ENCODE results near the gene ZNF83. TPM values are rescaled to one million over a fixed set of nuclear protein-coding genes. Genes with fewer than 3 reads are reported as not detected.
"Not testable (repeated sequence)": the region's sequence is repeated elsewhere in the genome, so short reads cannot be mapped to it uniquely, and the experiment has no call there.

ZNF83 gene
- total RNA-seq, 1 experiment from 2014 or later: 37.7 TPM

DNA sequence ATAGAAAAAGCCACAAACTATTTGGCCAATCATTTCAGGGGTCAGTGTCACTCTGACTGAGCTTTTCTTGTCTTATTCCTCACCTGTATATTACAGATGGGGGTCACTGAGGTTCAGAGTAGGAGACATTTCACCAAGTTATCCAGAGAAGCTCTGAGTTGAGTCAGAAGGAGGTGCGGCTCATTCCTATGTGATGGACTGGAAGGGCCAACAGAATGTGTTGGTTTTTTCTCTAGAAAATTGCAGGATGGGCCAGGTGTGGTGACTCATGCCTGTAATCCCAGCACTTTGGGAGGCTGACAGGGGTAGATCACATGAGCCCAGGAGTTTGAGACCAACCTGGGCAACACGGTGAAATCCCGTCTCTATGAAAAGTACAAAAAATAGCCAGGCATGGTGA lies 24.5 kb upstream of the ZNF83 start:
- H3K27me3 ChIP-seq (replicated peaks): no peaks in the 10 kb centered on the region
- peaks cover 43% of the 10 kb centered on the region for H3K36me3 ChIP-seq
- H3K4me1 ChIP-seq (replicated peaks): peaks cover 11% of the 10 kb centered on the region
- H3K4me3 ChIP-seq: no peak overlapping the region
- H3K9me3 ChIP-seq (replicated peaks): 0 out of 2 replicates have a peak, but pooled peaks cover 3% of the 10 kb centered on the region
- no peak overlapping the region for H3K27ac ChIP-seq
- DNase-seq (ENCODE audit: low read depth in 1 of 2, low spot score in 2 of 2): no peak

DNA sequence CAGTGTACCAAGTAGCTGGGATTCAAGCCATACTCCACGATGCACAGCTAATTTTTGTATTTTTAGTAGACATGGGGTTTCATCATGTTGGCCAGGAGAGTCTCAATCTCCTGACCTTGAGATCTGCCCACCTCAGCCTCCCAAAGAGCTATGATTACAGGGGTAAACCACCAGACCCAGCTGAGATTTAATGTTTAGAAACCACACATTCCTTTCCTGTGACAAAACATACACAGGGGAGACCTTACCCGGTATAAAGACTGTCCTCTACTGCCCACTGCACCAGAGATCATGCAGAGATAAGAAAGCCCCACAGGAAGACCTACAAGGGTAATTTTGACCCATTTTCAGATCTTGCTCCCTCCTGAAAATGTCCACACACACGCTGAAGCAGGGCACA lies 22.8 kb upstream of the ZNF83 start:
- H3K4me1 ChIP-seq (replicated peaks): peaks cover 11% of the 10 kb centered on the region
- peak in 1 of 2 experiments; percentile 41 for DNase-seq (ENCODE audit: low read depth in 1 of 2, low spot score in 2 of 2)
- H3K4me3 ChIP-seq: no peak overlapping the region
- H3K27ac ChIP-seq: no peak overlapping the region
- 0 out of 2 replicates have a peak, but pooled peaks cover 3% of the 10 kb centered on the region for H3K9me3 ChIP-seq (replicated peaks)
- peaks cover 52% of the 10 kb centered on the region for H3K36me3 ChIP-seq
- H3K27me3 ChIP-seq (replicated peaks): no peaks in the 10 kb centered on the region

DNA sequence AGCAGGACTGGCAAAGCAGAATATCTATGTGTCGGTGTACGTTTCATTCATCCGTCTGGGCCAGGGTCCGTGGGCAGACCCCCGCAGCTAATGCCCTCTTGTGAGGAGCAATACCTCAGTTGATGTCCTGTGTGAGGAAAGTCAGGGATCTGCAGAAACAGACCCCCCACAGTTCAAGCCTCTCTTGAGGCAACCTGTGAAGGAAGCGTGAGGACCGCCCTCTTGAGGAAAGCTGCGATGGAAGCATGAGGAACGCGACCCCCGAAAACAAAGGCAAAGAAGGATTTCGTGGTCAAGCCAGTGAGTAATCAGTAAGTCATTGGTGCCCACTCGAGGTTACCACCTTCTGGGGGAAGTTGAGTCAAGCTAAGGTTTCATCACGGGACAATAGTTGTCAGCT lies 20.9 kb upstream of the ZNF83 start:
- no peak overlapping the region for H3K27ac ChIP-seq
- H3K4me3 ChIP-seq: no peak overlapping the region
- H3K27me3 ChIP-seq (replicated peaks): no peaks in the 10 kb centered on the region
- H3K4me1 ChIP-seq (replicated peaks): peaks cover 11% of the 10 kb centered on the region
- no peak for DNase-seq (ENCODE audit: low read depth in 1 of 2, low spot score in 2 of 2)
- H3K9me3 ChIP-seq (replicated peaks): 0 out of 2 replicates have a peak, but pooled peaks cover 3% of the 10 kb centered on the region
- H3K36me3 ChIP-seq: peaks cover 64% of the 10 kb centered on the region

DNA sequence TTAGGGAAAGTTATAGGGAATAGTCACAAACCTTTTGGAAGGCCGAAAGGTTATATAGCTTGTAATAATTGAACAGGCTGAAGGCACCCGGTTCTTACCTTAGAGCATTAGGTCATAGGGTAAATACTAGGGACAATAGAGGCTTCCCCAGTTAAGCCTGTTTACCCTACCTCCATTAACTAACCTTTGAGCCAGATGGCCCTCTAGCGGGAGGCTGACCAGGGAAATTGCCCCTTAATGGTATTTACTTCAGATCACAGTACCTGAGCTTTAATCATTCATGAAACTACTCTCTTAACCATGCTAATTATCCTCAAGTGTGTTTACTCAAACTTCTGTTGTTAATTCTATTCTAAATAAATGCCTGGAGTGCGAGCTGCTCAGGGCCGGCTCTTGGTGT lies 20.4 kb upstream of the ZNF83 start:
- H3K9me3 ChIP-seq (replicated peaks): 0 out of 2 replicates have a peak, but pooled peaks cover 3% of the 10 kb centered on the region
- no peak overlapping the region for H3K4me3 ChIP-seq
- no peak overlapping the region for H3K27ac ChIP-seq

DNA sequence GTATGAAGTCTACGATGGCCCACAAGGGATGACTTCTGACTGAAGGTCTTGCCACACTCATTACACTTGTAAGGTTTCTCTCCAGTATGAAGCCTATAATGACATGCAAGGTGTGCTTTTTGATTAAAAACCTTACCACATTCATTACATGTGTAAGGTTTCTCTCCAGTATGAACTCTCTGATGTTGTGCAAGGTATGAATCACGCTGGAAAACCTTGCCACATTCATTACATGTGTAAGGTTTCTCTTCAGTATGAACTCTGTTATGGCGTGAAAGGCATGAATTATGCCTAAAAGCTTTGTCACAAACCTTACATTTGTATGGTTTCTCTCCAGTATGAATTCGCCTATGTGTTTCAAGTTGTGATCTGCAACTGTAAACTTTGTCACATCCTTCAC lies 15.0 kb upstream of the ZNF83 start:
- peaks cover 78% of the 10 kb centered on the region for H3K36me3 ChIP-seq
- peaks cover 10% of the 10 kb centered on the region for H3K4me1 ChIP-seq (replicated peaks)
- H3K27me3 ChIP-seq (replicated peaks): no peaks in the 10 kb centered on the region
- no peak for DNase-seq (ENCODE audit: low read depth in 1 of 2, low spot score in 2 of 2)
- H3K4me3 ChIP-seq: no peak overlapping the region
- no peak overlapping the region for H3K27ac ChIP-seq
- H3K9me3 ChIP-seq (replicated peaks): no peaks in the 10 kb centered on the region; the same call in 1 of the 2 replicates

More for the DNA sequence above, 20.4 kb upstream of the ZNF83 start:
- peaks cover 11% of the 10 kb centered on the region for H3K4me1 ChIP-seq (replicated peaks)
- H3K36me3 ChIP-seq: peaks cover 68% of the 10 kb centered on the region
- no peaks in the 10 kb centered on the region for H3K27me3 ChIP-seq (replicated peaks)
- DNase-seq (ENCODE audit: low read depth in 1 of 2, low spot score in 2 of 2): no peak

DNA sequence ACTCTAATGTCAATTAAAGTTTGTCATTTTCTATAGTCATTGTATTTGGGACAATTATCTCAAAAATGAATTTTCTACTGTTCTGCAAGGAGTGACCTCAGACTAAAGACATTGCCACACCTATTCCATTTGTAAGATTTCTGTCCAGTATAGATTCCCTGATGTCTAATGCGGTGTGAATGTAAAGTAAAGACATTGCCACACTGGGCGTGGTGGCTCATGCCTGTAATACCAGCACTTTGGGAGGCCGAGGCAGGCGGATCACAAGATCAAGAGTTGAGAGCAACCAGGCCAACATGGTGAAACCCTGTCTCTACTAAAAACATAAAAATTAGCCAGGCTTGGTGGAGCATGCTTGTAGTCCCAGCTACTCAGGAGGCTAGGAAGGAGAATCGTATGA lies 13.8 kb upstream of the ZNF83 start:
- Histone ChIP-seq H3K27ac (no peak overlapping the region), H3K4me3 (no peak overlapping the region), H3K9me3 (replicated peaks) (no peaks in the 10 kb centered on the region; the same call in 1 of the 2 replicates), H3K27me3 (replicated peaks) (no peaks in the 10 kb centered on the region), H3K4me1 (replicated peaks) (peaks cover 14% of the 10 kb centered on the region), H3K36me3 (peaks cover 80% of the 10 kb centered on the region)
- DNase-seq (ENCODE audit: low read depth in 1 of 2, low spot score in 2 of 2): no peak

DNA sequence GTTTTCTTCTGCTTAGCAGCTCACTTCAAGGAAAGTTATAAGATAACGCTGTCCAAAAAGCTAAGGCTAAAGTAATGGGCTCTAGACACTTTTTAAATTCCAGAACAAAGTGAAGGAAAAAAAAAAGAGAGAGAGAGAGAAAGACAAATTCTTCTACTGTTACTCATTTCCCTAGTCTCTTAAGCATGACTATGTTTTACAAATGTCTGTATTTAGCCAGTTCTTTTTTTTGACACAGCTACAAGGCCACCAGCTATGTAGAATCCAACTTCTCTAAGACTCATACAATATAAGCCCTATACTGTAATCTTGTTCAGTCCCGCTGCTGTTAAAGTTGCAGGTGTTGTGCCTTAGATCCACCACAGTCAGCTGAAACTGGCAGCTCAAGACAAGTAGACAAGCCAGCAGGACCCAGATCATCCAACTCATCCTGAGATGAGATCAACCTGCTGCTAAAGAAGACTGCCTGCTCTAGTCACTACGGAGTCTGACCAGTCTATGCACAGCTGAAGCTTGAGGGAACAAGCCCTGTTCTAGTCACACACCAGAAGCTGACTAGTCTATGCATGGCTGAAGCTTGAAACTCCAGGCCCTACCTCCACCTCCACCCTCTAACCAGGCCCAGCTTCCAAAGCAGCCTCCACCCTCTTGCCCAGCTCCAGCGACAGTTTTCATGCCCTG lies 10.3 kb upstream of the ZNF83 start:
- Histone ChIP-seq H3K4me1 (replicated peaks) (peaks cover 14% of the 10 kb centered on the region), H3K36me3 (peaks cover 60% of the 10 kb centered on the region), H3K9me3 (replicated peaks) (no peaks in the 10 kb centered on the region; the same call in none of the 2 replicates), H3K27ac (peak overlapping the region; percentile 53), H3K27me3 (replicated peaks) (no peaks in the 10 kb centered on the region), H3K4me3 (no peak overlapping the region)
- peak in 1 of 2 experiments; percentile 54 for DNase-seq (ENCODE audit: low read depth in 1 of 2, low spot score in 2 of 2)

DNA sequence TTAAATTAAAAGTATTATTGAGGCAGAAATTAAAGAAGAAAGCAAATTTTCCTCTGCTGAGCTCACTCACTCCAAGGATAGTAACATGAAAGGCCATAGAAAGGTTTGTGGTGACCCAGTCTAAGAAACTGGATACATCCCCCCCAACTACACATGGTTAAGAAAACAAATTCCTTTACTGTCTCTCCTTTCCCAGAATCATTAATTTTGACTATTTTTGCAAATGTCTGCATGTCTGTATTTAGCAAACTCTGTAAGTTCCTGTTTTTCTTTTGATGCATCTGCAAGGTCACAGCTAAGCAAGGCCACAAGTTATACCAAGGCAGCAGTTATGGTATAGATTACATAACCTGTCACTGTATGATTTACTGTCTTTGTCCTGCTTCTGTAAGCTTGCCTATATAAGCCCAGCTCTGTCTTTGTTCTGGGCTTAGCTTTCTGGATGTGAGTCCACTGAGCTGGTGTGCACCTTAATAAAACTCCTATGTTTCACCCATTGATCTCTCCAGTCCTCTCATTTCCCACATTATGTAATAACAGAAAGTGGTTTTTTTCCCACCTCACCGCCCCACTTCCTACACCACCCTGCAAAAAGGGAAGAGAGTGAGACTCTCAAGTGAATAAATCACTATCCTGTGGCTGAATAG lies 8.5 kb upstream of the ZNF83 start:
- H3K4me3 ChIP-seq: no peak overlapping the region
- no peaks in the 10 kb centered on the region; the same call in none of the 2 replicates for H3K9me3 ChIP-seq (replicated peaks)
- no peak for DNase-seq (ENCODE audit: low read depth in 1 of 2, low spot score in 2 of 2)
- no peaks in the 10 kb centered on the region for H3K27me3 ChIP-seq (replicated peaks)
- H3K27ac ChIP-seq: no peak overlapping the region
- peaks cover 14% of the 10 kb centered on the region for H3K4me1 ChIP-seq (replicated peaks)
- H3K36me3 ChIP-seq: peaks cover 42% of the 10 kb centered on the region

DNA sequence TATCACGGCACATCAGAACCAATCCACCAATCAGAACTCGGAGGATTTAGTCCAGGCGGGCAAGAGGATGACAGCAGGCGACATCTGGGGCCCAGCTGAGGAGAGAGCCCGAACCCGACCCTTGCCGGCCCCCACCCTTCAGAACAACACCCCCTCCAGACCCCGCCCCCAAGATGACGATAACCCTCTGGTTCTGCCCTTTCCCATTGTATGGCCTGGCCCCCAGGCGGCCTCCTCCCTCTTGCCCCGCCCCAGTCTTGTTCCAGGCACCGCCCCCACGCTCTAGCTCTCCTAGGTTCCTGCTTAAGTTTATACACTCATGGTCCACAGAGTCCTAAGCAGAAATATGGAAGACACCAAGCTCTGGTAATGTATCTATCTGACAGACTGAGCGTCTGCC lies 2.8 kb upstream of the ZNF83 start:
- Histone ChIP-seq H3K27ac (no peak overlapping the region), H3K4me1 (replicated peaks) (peaks cover 7% of the 10 kb centered on the region)
- no peak for DNase-seq (ENCODE audit: low read depth in 1 of 2, low spot score in 2 of 2)

DNA sequence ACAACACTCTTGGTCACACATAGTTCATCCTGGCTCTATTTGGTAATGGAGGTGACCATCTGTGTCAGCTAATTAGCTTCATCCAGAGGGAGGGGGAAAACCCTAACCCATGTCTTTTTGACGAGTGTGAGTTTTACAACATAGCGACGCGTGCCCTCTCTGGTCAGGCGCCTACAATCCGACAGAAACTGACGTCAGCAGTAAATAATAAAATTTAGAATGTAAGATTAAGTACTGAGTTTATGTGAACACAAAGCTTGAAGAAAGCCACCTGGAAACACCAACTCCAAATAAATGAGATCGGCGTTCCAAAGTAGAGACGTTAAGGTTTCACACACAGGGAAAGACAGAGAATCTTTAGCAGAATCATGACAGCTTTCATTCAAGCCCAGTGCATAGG lies 1.8 kb upstream of the ZNF83 start:
- Histone ChIP-seq H3K4me1 (replicated peaks) (peaks cover 7% of the 10 kb centered on the region), H3K4me3 (no peak overlapping the region), H3K9me3 (replicated peaks) (no peaks in the 10 kb centered on the region), H3K27me3 (replicated peaks) (no peaks in the 10 kb centered on the region), H3K36me3 (0 out of 2 replicates have a peak, but pooled peaks cover under 1% of the 10 kb centered on the region), H3K27ac (no peak overlapping the region)
- DNase-seq (ENCODE audit: low read depth in 1 of 2, low spot score in 2 of 2): no peak

More for the DNA sequence above, 2.8 kb upstream of the ZNF83 start:
- Histone ChIP-seq H3K4me3 (no peak overlapping the region), H3K27me3 (replicated peaks) (no peaks in the 10 kb centered on the region), H3K9me3 (replicated peaks) (no peaks in the 10 kb centered on the region), H3K36me3 (peaks cover 3% of the 10 kb centered on the region; the same call in 1 of the 2 replicates)

DNA sequence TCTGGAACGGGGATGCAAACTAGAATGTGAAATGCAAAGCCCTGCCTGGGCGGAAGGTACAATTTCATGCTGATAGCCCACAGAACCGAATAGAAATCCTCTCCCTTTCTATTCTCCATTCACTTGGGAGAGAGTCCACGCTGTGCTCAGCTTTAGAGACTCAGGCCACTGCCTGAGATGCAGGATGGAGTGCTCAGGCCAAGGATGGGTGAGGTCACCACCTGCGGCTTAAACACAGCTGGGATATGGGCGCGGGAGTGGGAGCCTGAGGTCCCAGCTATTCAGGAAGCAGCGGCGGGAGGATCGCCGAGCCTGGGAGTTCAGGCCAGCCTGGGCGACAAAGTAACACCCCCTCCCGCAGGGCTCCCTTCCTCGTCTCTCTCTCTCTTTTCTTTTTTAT lies 446 bp upstream of the ZNF83 start:
- H3K4me3 ChIP-seq: peak overlapping the region; percentile 56
- H3K27ac ChIP-seq: no peak overlapping the region
- no peaks in the 10 kb centered on the region for H3K9me3 ChIP-seq (replicated peaks)
- peak in 1 of 2 experiments; percentile 69 for DNase-seq (ENCODE audit: low read depth in 1 of 2, low spot score in 2 of 2)
- H3K4me1 ChIP-seq (replicated peaks): peaks cover 7% of the 10 kb centered on the region
- no peaks in the 10 kb centered on the region for H3K27me3 ChIP-seq (replicated peaks)
- H3K36me3 ChIP-seq: peaks cover 10% of the 10 kb centered on the region

DNA sequence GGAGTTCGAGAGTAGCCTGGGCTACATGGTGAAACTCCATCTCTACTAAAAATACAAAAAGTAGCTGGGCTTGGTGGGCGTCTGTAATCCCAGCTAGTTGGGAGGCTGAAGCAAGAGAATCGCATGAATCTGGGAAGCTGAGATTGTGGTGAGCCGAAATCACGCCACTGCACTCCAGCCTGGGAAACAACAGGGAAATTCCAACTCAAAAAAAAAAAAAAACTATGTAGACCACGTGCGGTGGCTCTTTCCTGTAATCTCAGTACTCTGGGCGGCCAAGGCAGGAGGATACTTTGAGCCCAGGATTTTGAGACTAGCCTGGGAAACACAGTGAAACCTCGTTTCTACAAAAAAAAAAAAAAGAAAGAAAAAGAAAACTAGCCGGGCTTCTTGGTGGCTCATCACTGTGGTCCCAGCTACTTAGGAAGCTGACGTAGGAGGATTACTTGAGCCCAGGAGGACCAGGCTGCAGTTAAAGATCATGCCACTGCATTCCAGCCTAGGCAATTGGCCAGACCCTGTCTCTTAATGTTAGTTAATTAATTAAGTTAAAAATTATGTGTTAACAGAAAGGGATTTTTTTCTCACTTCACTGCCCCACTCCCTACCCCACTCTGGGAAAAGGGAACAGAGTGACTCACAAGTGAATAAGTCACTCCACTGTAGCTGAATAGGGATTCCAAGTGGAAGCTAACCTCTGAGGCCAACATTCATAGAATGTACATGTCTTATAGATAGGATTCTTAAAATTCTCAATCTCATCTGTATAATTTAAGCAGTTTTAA lies 2.2 kb downstream of the ZNF83 start:
- Histone ChIP-seq H3K27me3 (replicated peaks) (no peaks in the 10 kb centered on the region), H3K4me1 (replicated peaks) (peaks cover 7% of the 10 kb centered on the region), H3K4me3 (no peak overlapping the region), H3K27ac (no peak overlapping the region), H3K36me3 (peaks cover 14% of the 10 kb centered on the region), H3K9me3 (replicated peaks) (no peaks in the 10 kb centered on the region)
- DNase-seq (ENCODE audit: low read depth in 1 of 2, low spot score in 2 of 2): no peak

DNA sequence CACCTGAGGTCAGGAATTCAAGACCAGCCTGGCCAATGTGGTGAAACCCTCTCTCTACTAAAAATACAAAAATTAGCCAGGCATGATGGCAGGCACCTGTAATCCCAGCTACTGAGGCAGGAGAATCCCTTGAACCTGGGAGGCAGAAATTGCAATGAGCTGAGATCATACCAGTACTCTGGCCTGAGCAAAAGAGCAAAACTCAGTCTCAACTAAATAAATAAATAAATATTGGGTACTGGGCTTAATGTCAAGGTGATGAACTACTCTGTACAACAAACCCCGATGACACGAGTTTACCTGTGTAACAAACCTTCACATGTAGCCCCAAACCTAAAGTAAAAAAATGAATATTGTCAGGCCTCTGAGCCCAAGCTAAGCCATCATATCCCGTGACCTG lies 10.7 kb downstream of the ZNF83 start:
- H3K36me3 ChIP-seq: peaks cover 35% of the 10 kb centered on the region
- not testable (repeated sequence) for H3K27ac ChIP-seq; H3K4me1 ChIP-seq (replicated peaks); H3K9me3 ChIP-seq (replicated peaks); DNase-seq (ENCODE audit: low read depth in 1 of 2, low spot score in 2 of 2); H3K27me3 ChIP-seq (replicated peaks); H3K4me3 ChIP-seq

DNA sequence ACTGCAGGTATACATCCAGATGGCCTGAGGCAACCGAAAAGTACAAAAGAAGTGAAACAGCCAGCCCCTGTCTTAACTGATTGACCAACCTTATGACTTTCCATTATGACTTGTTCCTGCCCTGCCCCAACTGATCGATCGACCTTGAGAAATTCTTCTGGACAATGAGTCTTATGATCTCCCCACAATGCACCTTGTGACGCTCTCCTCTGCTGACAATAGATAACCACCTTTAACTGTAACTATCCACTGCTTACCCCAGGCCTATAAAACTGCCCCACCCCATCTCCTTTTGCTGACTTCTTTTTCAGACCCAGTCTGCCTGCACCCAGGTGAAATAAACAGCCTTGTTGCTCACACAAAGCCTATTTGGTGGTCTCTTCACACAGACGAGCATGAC lies 11.2 kb downstream of the ZNF83 start:
- Histone ChIP-seq H3K27ac (no peak overlapping the region), H3K4me1 (replicated peaks) (no peaks in the 10 kb centered on the region), H3K4me3 (no peak overlapping the region), H3K36me3 (peaks cover 39% of the 10 kb centered on the region), H3K27me3 (replicated peaks) (no peaks in the 10 kb centered on the region), H3K9me3 (replicated peaks) (no peaks in the 10 kb centered on the region)
- no peak for DNase-seq (ENCODE audit: low read depth in 1 of 2, low spot score in 2 of 2)
